Peyer's patch (tissue), 4 donors: ENCODE measurements around the gene CLP1. TPM values are rescaled to one million over a fixed set of nuclear protein-coding genes. Genes with fewer than 3 reads are reported as not detected.
"Not testable (repeated sequence)": the region's sequence is repeated elsewhere in the genome, so short reads cannot be mapped to it uniquely, and the experiment has no call there.

Experiments used
- DNase-seq, 3 donors: peaks; one replicate each; pipeline ENCODE4 v3.0.0-alpha.2; 2017 to 2019
- H3K27ac ChIP-seq, 4 donors: fragments of 200-600 bp; sonication (generic); one replicate each; pipeline ENCODE4 v1.5.1; 2016 to 2019
- H3K27me3 ChIP-seq, 2 donors: fragments of 200-600 bp; sonication (generic); one replicate each; pipeline ENCODE4 v1.5.1; 2019
- H3K36me3 ChIP-seq, 3 donors: fragments of 200-600 bp; sonication (generic); one replicate each; pipeline ENCODE4 v1.5.1; 2016 to 2019
- H3K4me1 ChIP-seq, 4 donors: fragments of 200-600 bp; sonication (generic); one replicate each; pipeline ENCODE4 v1.5.1; 2016 to 2019
- H3K4me3 ChIP-seq, 4 donors: fragments of 200-600 bp; sonication (generic); 1 replicate in 3 of 4; 2 replicates in 1 of 4; pipeline ENCODE4 v1.5.1; 2016 to 2019; ENCODE audit warnings: mild to moderate bottlenecking in 1 of 4
- H3K9me3 ChIP-seq, 4 donors: fragments of 200-600 bp; sonication (generic); one replicate each; pipeline ENCODE4 v1.5.1; 2016 to 2019; ENCODE audit warnings: mild to moderate bottlenecking in 1 of 4
- CTCF ChIP-seq, 6 experiments: fragments of 450-650 bp in 4 of 6; fragments of 200-600 bp in 2 of 6; sonication (generic) in 1 of 6; IDR thresholded peaks; one replicate each; pipeline ENCODE4 v1.5.1; 2017 to 2019; ENCODE audit warnings: antibody characterized with exemption in 6 of 6, mild to moderate bottlenecking in 3 of 6, moderate library complexity in 1 of 6
- POLR2A ChIP-seq, 2 donors: fragments of 450-650 bp; IDR thresholded peaks; one replicate each; pipeline ENCODE4 v1.5.1; 2017; ENCODE audit warnings: antibody characterized with exemption in 2 of 2, mild to moderate bottlenecking in 2 of 2, moderate library complexity in 2 of 2
- small RNA-seq, 2 donors: library from RNA; depleted of rRNA; stranded (forward); fragments of <200 nt; gene quantifications; one replicate each; pipeline ENCODE3, GENCODE V24; 2016
- total RNA-seq, 4 donors: library from RNA; depleted of rRNA; stranded (reverse); fragments of >200 nt; gene quantifications; one replicate each; pipeline ENCODE4 v1.1.0, GENCODE V29; 2016

Gene CLP1
- total RNA-seq, 4 donors from 2014 or later = 9.1 to 16.1 (median 12.8) TPM

DNA sequence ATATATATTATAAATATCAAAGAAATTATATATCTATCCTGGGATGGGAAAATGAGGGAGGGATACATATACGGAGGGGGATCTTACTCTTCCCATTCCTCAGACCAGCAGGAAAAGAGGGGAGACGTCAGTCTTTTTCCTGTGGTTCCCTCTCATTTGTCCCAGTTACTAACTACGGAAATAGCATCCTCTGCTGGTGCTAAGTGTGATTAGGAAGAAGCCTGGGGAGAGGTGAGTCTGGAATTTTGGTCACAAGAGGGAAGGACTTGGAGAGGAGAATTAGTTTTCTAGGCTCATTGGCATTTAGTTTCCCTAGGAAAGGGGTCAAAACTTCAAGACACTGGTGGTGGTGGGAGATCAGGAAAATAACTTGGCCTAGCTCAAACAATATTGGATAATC, 42.9 kb downstream of the CLP1 start:
- Histone ChIP-seq H3K27me3 (no peaks in the 10 kb centered on the region), H3K4me3 (no peak overlapping the region), H3K4me1 (no peaks in the 10 kb centered on the region), H3K27ac (no peak overlapping the region), H3K36me3 (peaks cover 0 to 81% (median 0%) of the 10 kb centered on the region in 3 donors), H3K9me3 (no peaks in the 10 kb centered on the region)
- no peak for DNase-seq
- no peak for TF ChIP-seq POLR2A (IDR thresholded peaks at IDR 0.05)
- no peak for TF ChIP-seq CTCF (IDR thresholded peaks at IDR 0.05)

DNA sequence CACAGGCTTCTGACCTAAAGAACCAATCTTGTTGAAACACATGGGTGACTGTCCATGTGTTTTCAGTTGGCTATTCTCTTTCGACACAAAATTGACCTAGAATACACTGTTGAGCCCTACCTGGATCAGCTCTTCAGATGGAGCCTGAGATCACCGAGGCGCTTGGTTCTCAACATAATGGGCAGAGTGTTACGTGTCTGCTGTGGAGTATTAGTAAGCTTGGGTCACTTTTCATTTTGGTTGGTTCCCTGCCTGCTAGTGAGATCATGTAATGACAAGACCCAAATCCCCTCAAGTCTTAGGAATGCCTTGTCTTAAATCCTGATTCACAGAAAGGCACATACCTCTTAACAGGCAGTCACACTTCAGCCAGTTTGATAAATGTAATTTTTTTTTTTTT, 45.8 kb downstream of the CLP1 start:
- DNase-seq = no peak
- Histone ChIP-seq H3K36me3 (peaks cover 0 to 52% (median 0%) of the 10 kb centered on the region in 3 donors), H3K27me3 (no peaks in the 10 kb centered on the region), H3K9me3 (no peaks in the 10 kb centered on the region), H3K4me3 (no peak overlapping the region), H3K4me1 (no peaks in the 10 kb centered on the region), H3K27ac (no peak overlapping the region)
- TF ChIP-seq POLR2A (IDR thresholded peaks at IDR 0.05) = no peak
- TF ChIP-seq CTCF (IDR thresholded peaks at IDR 0.05) = no peak

- no peaks in the 10 kb centered on the region for H3K9me3 ChIP-seq
- no peak for DNase-seq
- H3K27ac ChIP-seq = no peak overlapping the region
- H3K4me3 ChIP-seq = no peak overlapping the region
- no peak for TF ChIP-seq CTCF (IDR thresholded peaks at IDR 0.05)
- no peak for TF ChIP-seq POLR2A (IDR thresholded peaks at IDR 0.05)
- H3K27me3 ChIP-seq = no peaks in the 10 kb centered on the region
- no peaks in the 10 kb centered on the region for H3K4me1 ChIP-seq
- peaks cover 0 to 36% (median 0%) of the 10 kb centered on the region in 3 donors for H3K36me3 ChIP-seq
Measured at GRCh38 chr11:57704932-57705331, 47.4 kb downstream of the CLP1 start.

GRCh38 chr11:57705432-57705831, 47.9 kb downstream of the CLP1 start:
- not testable (repeated sequence) for H3K4me3 ChIP-seq, H3K27ac ChIP-seq, DNase-seq, H3K27me3 ChIP-seq, H3K9me3 ChIP-seq, H3K4me1 ChIP-seq
- peaks cover 0 to 31% (median 0%) of the 10 kb centered on the region in 3 donors for H3K36me3 ChIP-seq

GRCh38 chr11:57709802-57710367, 52.3 kb downstream of the CLP1 start:
- Histone ChIP-seq H3K27me3 (no peaks in the 10 kb centered on the region), H3K4me3 (no peak overlapping the region), H3K4me1 (peaks cover 3 to 29% (median 15%) of the 10 kb centered on the region in 4 donors), H3K27ac (no peak overlapping the region), H3K36me3 (peaks cover 0 to 2% (median 0%) of the 10 kb centered on the region in 3 donors), H3K9me3 (no peaks in the 10 kb centered on the region)
- DNase-seq = no peak
- no peak for TF ChIP-seq POLR2A (IDR thresholded peaks at IDR 0.05)
- no peak for TF ChIP-seq CTCF (IDR thresholded peaks at IDR 0.05)

Small RNA genes lying within 50 kb of the gene (small RNA-seq; reads per million reads assigned to genes)
- gene MIR130A = 85.3 to 171 reads per million in 2 donors

Other genes with a start within 250 kb of the CLP1 start
- gene SLC43A3, start 230.6 kb upstream of the CLP1 start, total RNA-seq = 10 to 100 TPM in 3 of 4 donors, 1 to 10 TPM in 1; 5.1 to 38.8 (median 17.6) TPM
- 1 to 10 TPM in 1 of 4 donors, not detected in 3; 1.2 TPM for gene RTN4RL2, start 197.2 kb upstream of the CLP1 start, total RNA-seq
- 10 to 100 TPM in 3 of 4 donors, 1 to 10 TPM in 1; 4.6 to 19.0 (median 11.2) TPM for gene SLC43A1, start 142.1 kb upstream of the CLP1 start, total RNA-seq
- gene TIMM10, start 127.0 kb upstream of the CLP1 start, total RNA-seq = 10 to 100 TPM; 16.8 to 39.6 (median 19.6) TPM
- not detected for gene SMTNL1, start 120.2 kb upstream of the CLP1 start, total RNA-seq
- gene UBE2L6, start 90.1 kb upstream of the CLP1 start, total RNA-seq = 10 to 100 TPM; 15.6 to 66.0 (median 25.1) TPM
- gene SERPING1, start 60.1 kb upstream of the CLP1 start, total RNA-seq = 100 to 1,000 TPM in 2 of 4 donors, 10 to 100 TPM in 2; 29.9 to 158 (median 93.1) TPM
- 1 to 10 TPM in 1 of 4 donors, under 1 TPM in 3; 0.35 to 2.5 (median 0.71) TPM for gene YPEL4, start 7.8 kb upstream of the CLP1 start, total RNA-seq
- 10 to 100 TPM; 27.2 to 69.7 (median 60.1) TPM for gene ZDHHC5, start 10.4 kb downstream of the CLP1 start, total RNA-seq
- gene MED19, start 54.5 kb downstream of the CLP1 start, total RNA-seq = 10 to 100 TPM in 3 of 4 donors, 1 to 10 TPM in 1; 3.0 to 26.4 (median 21.5) TPM
- 10 to 100 TPM; 18.2 to 86.0 (median 74.9) TPM for gene TMX2, start 54.8 kb downstream of the CLP1 start, total RNA-seq
- 10 to 100 TPM; 42.0 to 50.5 (median 46.5) TPM for gene SELENOH, start 83.7 kb downstream of the CLP1 start, total RNA-seq
- gene BTBD18, start 94.1 kb downstream of the CLP1 start, total RNA-seq = not detected
- 100 to 1,000 TPM; 205 to 366 (median 346) TPM for gene CTNND1, start 104.0 kb downstream of the CLP1 start, total RNA-seq